Panc1 (cell line): ENCODE measurements around the gene TAF15. TPM values are rescaled to one million over a fixed set of nuclear protein-coding genes. Genes with fewer than 3 reads are reported as not detected.

ENCODE experiments used
- ATAC-seq: fragments of 200-7000 bp; cut with Tn5 transposase; 2 replicates; pipeline ENCODE4 v1.9.1; 2020; ENCODE audit warnings: mild to moderate bottlenecking, moderate library complexity
- BruUV-seq: library from RNA; stranded (reverse); fragments of 400-500 nt; replicated peaks from 2 replicates; lab custom pipeline; 2021; lab: Mats Ljungman, UMichigan
- CTCF ChIA-PET: fragments of 300-600 bp; sonication (Branson Sonifier 250); formaldehyde crosslinking; loops from one replicate; lab custom pipeline; 2022; ENCODE audit warnings: antibody characterized with exemption; lab: Charles Lee
- POLR2A ChIA-PET: fragments of 300-600 bp; sonication (Branson Sonifier 250); formaldehyde crosslinking; loops from one replicate; lab custom pipeline; 2022; ENCODE audit warnings: antibody characterized with exemption; lab: Charles Lee
- DNase-seq: peaks from one replicate; pipeline ENCODE4 v3.0.0-alpha.2; 2010; ENCODE audit warnings: low read depth, low spot score
- H3K27ac ChIP-seq: 2 replicates; pipeline ENCODE4 v1.5.1; 2011; ENCODE audit warnings: mild to moderate bottlenecking, low read length, inconsistent platforms
- H3K27me3 ChIP-seq: fragments of 200-500 bp; sonication (Bioruptor generic); 2 replicates; pipeline ENCODE4 v1.6.0; 2014; ENCODE audit warnings: low read length, inconsistent platforms; ENCODE audit not compliant: control insufficient read depth, insufficient read depth
- H3K36me3 ChIP-seq: fragments of 200-500 bp; sonication (Bioruptor generic); 2 replicates; pipeline ENCODE4 v1.5.1; 2014; ENCODE audit warnings: inconsistent platforms, mild to moderate bottlenecking, low read length, moderate library complexity; ENCODE audit not compliant: control insufficient read depth, insufficient read depth
- H3K4me1 ChIP-seq: 2 replicates; pipeline ENCODE4 v1.5.1; 2011; ENCODE audit warnings: inconsistent platforms, mild to moderate bottlenecking, low read length, moderate library complexity; ENCODE audit not compliant: control insufficient read depth, insufficient read depth
- H3K4me3 ChIP-seq, 2 experiments: 2 replicates each; pipeline ENCODE4 v1.5.1; 2011 to 2012; ENCODE audit warnings: low read depth in 2 of 2, low read length in 2 of 2, mild to moderate bottlenecking in 2 of 2, inconsistent platforms in 1 of 2, moderate library complexity in 1 of 2
- H3K9me3 ChIP-seq: fragments of 200-500 bp; sonication (Bioruptor generic); 2 replicates; pipeline ENCODE4 v1.5.1; 2014; ENCODE audit warnings: low read depth, mild to moderate bottlenecking, inconsistent platforms, low read length, moderate library complexity; ENCODE audit not compliant: control insufficient read depth, insufficient read depth
- POLR2AphosphoS5 ChIP-seq: IDR thresholded peaks from 2 replicates; pipeline ENCODE4 v1.6.1; 2012; ENCODE audit warnings: mild to moderate bottlenecking, low read depth, low read length, moderate library complexity
- SIN3A ChIP-seq: IDR thresholded peaks from 2 replicates; pipeline ENCODE4 v1.6.1; 2012; ENCODE audit warnings: low read depth, mild to moderate bottlenecking, low read length, moderate library complexity, borderline replicate concordance; ENCODE audit not compliant: insufficient read depth
- TCF7L2 ChIP-seq: IDR thresholded peaks from 2 replicates; pipeline ENCODE4 v1.6.1; 2011; ENCODE audit warnings: mild to moderate bottlenecking, low read depth, low read length, inconsistent platforms
- in situ Hi-C: cut with HindIII; loops from 2 replicates; pipeline ENCODE4 v1.10.0; 2016; ENCODE audit warnings: low sequenced_read_pairs, low pct_unique_long_range_greater_than_20kb
- intact Hi-C: fragments of 100-400 bp; cut with micrococcal nuclease; formaldehyde crosslinking; loops from one replicate; pipeline ENCODE4 v1.10.0; 2022; ENCODE audit not compliant: unreplicated experiment
- total RNA-seq: library from RNA; stranded (reverse); gene quantifications from one replicate; pipeline ENCODE4 v1.2.1, GENCODE V29; 2021; ENCODE audit not compliant: unreplicated experiment
- TF ChIP-seq, protein P1 (sequence below), 2 experiments: IDR thresholded peaks; 2 replicates each; pipeline ENCODE4 v1.6.1; 2011 to 2012; ENCODE audit warnings: low read depth in 2 of 2, control low read depth in 1 of 2, low read length in 1 of 2, mild to moderate bottlenecking in 1 of 2, moderate library complexity in 1 of 2; ENCODE audit not compliant: insufficient read depth in 1 of 2
- TF ChIP-seq, protein P2 (sequence below): fragments of 450-650 bp; IDR thresholded peaks from 2 replicates; pipeline ENCODE4 v1.5.1; 2017; ENCODE audit warnings: mild to moderate bottlenecking

TAF15 gene
- total RNA-seq, 1 experiment from 2014 or later = 249 TPM

DNA sequence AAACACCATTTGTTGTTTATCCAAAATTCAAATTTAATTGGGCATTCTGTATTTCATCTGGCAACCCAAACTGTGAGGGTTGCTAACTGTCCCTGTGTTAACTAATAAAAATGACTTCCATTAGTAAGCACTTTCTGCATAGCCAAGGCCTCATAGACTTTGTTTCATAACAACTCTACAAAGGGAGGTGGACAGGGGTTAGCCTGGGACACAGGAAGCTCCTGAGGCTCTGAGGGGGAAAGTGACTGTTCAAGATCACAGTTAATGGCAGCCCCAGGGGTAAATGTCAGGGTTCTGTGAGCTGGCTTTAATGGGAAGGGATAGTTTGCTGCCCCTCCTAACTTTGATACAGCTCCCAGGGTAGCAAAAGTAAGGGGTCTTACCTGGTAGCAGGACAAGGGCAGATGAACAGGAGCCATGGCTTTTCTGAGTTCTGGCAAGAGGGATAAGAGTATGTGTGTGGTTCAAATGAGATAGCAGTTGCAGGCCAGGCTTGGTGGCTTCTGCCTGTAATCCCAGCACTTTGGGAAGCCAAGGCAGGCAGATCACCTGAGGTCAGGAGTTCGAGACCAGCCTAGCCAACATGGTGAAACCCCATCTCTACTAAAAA, 57.2 kb downstream of the TAF15 start:
- Histone ChIP-seq H3K4me1 (no peaks in the 10 kb centered on the region), H3K4me3 (no peak overlapping the region), H3K36me3 (no peaks in the 10 kb centered on the region), H3K9me3 (no peaks in the 10 kb centered on the region), H3K27ac (no peak overlapping the region), H3K27me3 (no peaks in the 10 kb centered on the region)
- BruUV-seq = no TSS peak
- CTCF ChIA-PET = interaction anchor here (0.5 kb wide), 1 partner anchor 555 kb away, joined by 3 read pairs; no protein-coding TSS in a partner anchor
- DNase-seq (no peak), ATAC-seq (no peak)
- in situ Hi-C loops = no loop called here
- intact Hi-C loops = no loop called here
- POLR2A ChIA-PET = interaction anchor here (0.6 to 0.7 kb wide), 2 partner anchors 7 to 69 kb away, joined by 4 read pairs; no protein-coding TSS in a partner anchor
- TF ChIP-seq SIN3A (no peak), TCF7L2 (no peak), POLR2AphosphoS5 (no peak)
- TF ChIP-seq, protein P1, sequence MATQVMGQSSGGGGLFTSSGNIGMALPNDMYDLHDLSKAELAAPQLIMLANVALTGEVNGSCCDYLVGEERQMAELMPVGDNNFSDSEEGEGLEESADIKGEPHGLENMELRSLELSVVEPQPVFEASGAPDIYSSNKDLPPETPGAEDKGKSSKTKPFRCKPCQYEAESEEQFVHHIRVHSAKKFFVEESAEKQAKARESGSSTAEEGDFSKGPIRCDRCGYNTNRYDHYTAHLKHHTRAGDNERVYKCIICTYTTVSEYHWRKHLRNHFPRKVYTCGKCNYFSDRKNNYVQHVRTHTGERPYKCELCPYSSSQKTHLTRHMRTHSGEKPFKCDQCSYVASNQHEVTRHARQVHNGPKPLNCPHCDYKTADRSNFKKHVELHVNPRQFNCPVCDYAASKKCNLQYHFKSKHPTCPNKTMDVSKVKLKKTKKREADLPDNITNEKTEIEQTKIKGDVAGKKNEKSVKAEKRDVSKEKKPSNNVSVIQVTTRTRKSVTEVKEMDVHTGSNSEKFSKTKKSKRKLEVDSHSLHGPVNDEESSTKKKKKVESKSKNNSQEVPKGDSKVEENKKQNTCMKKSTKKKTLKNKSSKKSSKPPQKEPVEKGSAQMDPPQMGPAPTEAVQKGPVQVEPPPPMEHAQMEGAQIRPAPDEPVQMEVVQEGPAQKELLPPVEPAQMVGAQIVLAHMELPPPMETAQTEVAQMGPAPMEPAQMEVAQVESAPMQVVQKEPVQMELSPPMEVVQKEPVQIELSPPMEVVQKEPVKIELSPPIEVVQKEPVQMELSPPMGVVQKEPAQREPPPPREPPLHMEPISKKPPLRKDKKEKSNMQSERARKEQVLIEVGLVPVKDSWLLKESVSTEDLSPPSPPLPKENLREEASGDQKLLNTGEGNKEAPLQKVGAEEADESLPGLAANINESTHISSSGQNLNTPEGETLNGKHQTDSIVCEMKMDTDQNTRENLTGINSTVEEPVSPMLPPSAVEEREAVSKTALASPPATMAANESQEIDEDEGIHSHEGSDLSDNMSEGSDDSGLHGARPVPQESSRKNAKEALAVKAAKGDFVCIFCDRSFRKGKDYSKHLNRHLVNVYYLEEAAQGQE (IDR thresholded peaks at IDR 0.05; ENCODE audit: insufficient read depth in 1 of 2, low read depth in 2 of 2, low read length in 1 of 2) = no peak
- TF ChIP-seq, protein P2, sequence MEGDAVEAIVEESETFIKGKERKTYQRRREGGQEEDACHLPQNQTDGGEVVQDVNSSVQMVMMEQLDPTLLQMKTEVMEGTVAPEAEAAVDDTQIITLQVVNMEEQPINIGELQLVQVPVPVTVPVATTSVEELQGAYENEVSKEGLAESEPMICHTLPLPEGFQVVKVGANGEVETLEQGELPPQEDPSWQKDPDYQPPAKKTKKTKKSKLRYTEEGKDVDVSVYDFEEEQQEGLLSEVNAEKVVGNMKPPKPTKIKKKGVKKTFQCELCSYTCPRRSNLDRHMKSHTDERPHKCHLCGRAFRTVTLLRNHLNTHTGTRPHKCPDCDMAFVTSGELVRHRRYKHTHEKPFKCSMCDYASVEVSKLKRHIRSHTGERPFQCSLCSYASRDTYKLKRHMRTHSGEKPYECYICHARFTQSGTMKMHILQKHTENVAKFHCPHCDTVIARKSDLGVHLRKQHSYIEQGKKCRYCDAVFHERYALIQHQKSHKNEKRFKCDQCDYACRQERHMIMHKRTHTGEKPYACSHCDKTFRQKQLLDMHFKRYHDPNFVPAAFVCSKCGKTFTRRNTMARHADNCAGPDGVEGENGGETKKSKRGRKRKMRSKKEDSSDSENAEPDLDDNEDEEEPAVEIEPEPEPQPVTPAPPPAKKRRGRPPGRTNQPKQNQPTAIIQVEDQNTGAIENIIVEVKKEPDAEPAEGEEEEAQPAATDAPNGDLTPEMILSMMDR = no peak

DNA sequence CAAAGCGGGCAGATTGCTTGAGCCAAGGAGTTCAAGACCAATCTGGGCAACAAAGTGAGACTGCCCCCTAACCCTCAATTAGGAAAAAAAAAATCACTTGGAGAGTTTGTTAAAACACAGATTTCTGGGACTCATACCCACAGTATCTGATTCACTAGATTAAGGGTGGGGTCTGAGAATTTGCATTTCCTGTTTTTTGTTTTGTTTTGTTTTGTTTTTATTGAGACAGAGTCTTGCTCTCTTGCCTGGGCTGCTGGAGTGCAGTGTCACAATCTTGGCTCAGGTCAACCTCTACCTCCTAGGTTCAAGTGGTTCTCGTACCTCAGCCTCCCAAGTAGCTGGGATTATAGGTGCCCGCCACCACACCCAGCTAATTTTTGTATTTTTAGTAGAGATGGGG, 58.3 kb downstream of the TAF15 start:
- POLR2A ChIA-PET = interaction anchor here (0.7 kb wide), 1 partner anchor 8 kb away, joined by 4 read pairs; no protein-coding TSS in a partner anchor

More for the DNA sequence above, 58.3 kb downstream of the TAF15 start:
- Histone ChIP-seq H3K9me3 (no peaks in the 10 kb centered on the region), H3K27me3 (no peaks in the 10 kb centered on the region), H3K27ac (no peak overlapping the region), H3K4me3 (no peak overlapping the region), H3K4me1 (no peaks in the 10 kb centered on the region), H3K36me3 (no peaks in the 10 kb centered on the region)
- intact Hi-C loops (no loop called here), in situ Hi-C loops (no loop called here)
- CTCF ChIA-PET = interaction anchor here (0.6 kb wide), 1 partner anchor 33 kb away, joined by 4 read pairs; no protein-coding TSS in a partner anchor
- DNase-seq (no peak), ATAC-seq (no peak)
- TF ChIP-seq SIN3A (no peak), POLR2AphosphoS5 (no peak), TCF7L2 (no peak)
- TF ChIP-seq, protein P1 (IDR thresholded peaks at IDR 0.05; ENCODE audit: insufficient read depth in 1 of 2, low read depth in 2 of 2, low read length in 1 of 2) = no peak
- TF ChIP-seq, protein P2 = no peak
- BruUV-seq = no TSS peak
